ENCODE measurements around the gene NUBP2. TPM values are rescaled to one million over a fixed set of nuclear protein-coding genes. Genes with fewer than 3 reads are reported as not detected.

NUBP2 gene
- polyA plus RNA-seq, 2 of the 4 experiments (the other 2 are of a cell fraction) = 24.7 to 65.3 TPM

DNA sequence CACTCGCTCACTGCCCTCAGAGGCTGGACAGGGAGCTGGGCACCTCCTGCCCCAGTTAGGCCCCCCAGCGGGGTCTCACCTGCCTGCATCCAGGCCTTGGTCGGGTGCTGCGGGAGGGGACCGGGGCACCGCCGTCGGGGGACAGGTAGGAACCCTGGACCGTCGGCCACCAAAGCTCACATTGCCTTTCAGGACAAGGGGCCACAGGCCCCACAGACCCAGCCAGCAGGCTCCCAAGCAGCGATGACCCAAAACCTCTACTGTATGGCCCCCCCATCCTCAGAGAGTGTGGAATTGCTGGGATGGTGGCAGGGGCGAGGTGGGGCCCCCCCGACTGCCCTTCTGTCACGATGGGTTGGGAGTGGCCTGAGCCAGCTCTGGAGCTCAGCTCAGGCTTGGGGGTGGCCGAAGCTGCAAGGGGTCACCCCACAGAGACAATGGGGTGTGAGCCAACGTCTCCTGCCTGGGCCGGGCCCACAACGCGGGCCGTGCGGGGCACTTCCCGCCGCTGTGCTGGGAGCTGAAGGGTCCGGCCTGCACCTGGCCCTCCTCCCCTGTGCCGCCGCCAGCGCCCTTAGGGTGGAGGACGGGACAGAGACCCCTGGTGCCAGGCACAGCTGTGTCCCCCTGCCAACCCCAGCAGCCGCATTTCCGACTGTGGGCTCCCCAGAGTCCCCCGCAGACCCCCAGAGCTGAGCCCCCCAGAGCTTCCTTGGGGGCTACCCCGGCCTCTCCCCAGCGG lies 10.2 kb downstream of the NUBP2 start:
- WGBS (ENCODE audit: missing lambda C conversion rate) = 79% methylated on average over 7 of the region's 33 CpGs
- Histone ChIP-seq H3K27ac (no peak overlapping the region), H3K9me3 (peaks cover 4% of the 10 kb centered on the region; the same call in 1 of the 3 replicates), H3K4me1 (peaks cover 5% of the 10 kb centered on the region; the same call in 1 of the 3 replicates), H3K4me3 (no peak overlapping the region), H3K4me2 (no peak overlapping the region)
- DNase-seq (ENCODE audit: low read depth in 1 of 2, low spot score in 1 of 2) = no peak
- TF ChIP-seq FOSL2 (IDR thresholded peaks at IDR 0.05) = no peak
- no peak for TF ChIP-seq FOSL2 (CRISPR knock-in tag; IDR thresholded peaks at IDR 0.05)
- no peak for TF ChIP-seq KDM1A (IDR thresholded peaks at IDR 0.05; ENCODE audit: low read depth)
- TF ChIP-seq BHLHE40 (IDR thresholded peaks at IDR 0.05; ENCODE audit: low read depth, low read length) = no peak
- TF ChIP-seq HOXA7 (CRISPR knock-in tag; IDR thresholded peaks at IDR 0.05) = no peak
- no peak for TF ChIP-seq PHF8 (IDR thresholded peaks at IDR 0.05; ENCODE audit: borderline replicate concordance, low read depth)
- no peak for TF ChIP-seq RFX5 (IDR thresholded peaks at IDR 0.05)
- TF ChIP-seq RCOR1 (IDR thresholded peaks at IDR 0.05; ENCODE audit: low read depth, low read length) = no peak
- TF ChIP-seq TP53 (CRISPR knock-in tag; IDR thresholded peaks at IDR 0.05) = no peak
- no peak for FAIRE-seq
- no peak for ATAC-seq
- CTCF ChIA-PET = interaction anchor here (0.7 to 1.6 kb wide), 5 partner anchors 10 to 137 kb away, joined by 3 to 7 read pairs (median 4); partner anchors contain the start of genes MRPS34 and NUBP2
- POLR2A ChIA-PET = interaction anchor here (1.8 kb wide), 1 partner anchor 11 kb away, joined by 9 read pairs; the partner anchor contains the start of genes NUBP2 and SPSB3

DNA sequence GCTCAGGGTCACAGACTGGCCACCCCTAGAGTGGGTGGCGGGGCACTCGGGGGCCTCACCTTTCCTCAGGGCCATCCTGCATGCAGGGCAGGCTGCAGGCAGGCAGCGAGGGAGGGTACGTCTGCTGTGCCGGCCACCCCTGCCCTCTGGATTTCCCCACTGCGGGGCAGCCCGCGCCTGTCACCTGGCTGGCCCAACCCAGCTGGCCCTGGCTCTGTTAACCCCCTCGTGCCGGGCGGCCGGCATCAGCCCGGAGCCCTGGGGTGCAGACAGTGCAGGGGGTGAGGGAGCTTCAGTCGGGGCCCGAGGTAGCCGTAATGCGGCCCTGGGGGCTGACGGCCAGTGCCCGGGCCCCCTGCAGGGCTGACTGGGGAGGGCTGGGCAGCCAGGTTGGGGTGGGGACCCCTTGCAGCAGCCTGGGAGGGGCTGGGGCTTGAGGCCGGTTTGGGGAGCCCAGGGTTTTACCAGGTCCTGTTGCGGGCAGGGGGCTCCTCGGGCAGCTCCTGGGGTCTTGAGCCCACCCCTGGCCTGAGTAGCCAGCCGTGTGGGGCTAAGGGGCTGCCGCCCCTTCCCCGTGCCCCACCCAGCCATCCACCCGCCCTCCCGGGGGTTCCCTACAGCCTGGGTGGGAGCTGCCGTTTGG lies 10.9 kb downstream of the NUBP2 start, which contains the start of gene IGFALS:
Gene IGFALS (minus strand): TSS at position 128 of the 643 bp plus-strand sequence. CDS start 53 bp downstream, at position 75.
- H3K4me1 ChIP-seq = peaks cover 5% of the 10 kb centered on the region; the same call in 1 of the 3 replicates
- ChIA-PET POLR2A (interaction anchor here (1.8 kb wide), 1 partner anchor 11 kb away, joined by 9 read pairs; the partner anchor contains the start of genes NUBP2 and SPSB3), CTCF (interaction anchor here (1.1 to 1.6 kb wide), 4 partner anchors 11 to 30 kb away, joined by 3 to 7 read pairs (median 5); partner anchors contain the start of genes MRPS34 and NUBP2)
- H3K9me3 ChIP-seq = peaks cover 11% of the 10 kb centered on the region; the same call in 2 of the 3 replicates
- ATAC-seq = peak; percentile 19 to 28; a peak in 5 of 6 replicates
- WGBS (ENCODE audit: missing lambda C conversion rate) = 58% methylated on average over 8 of the region's 28 CpGs
- H3K27ac ChIP-seq = no peak within 1 kb of the TSS
- no peak within 1 kb of the TSS for H3K4me3 ChIP-seq
- FAIRE-seq = no peak
- H3K4me2 ChIP-seq = no peak within 1 kb of the TSS
- DNase-seq (ENCODE audit: low read depth in 1 of 2, low spot score in 1 of 2) = no peak
- TF ChIP-seq RAD21 (conservative IDR thresholded peaks at IDR 0.05 in 1 of 2, IDR thresholded peaks at IDR 0.05 in 1 of 2) = no peak
- TF ChIP-seq MAFK (IDR thresholded peaks at IDR 0.05; ENCODE audit: partially characterized antibody) = no peak
- no peak for TF ChIP-seq CBX8 (IDR thresholded peaks at IDR 0.05)
- TF ChIP-seq, protein P1, sequence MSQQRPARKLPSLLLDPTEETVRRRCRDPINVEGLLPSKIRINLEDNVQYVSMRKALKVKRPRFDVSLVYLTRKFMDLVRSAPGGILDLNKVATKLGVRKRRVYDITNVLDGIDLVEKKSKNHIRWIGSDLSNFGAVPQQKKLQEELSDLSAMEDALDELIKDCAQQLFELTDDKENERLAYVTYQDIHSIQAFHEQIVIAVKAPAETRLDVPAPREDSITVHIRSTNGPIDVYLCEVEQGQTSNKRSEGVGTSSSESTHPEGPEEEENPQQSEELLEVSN (IDR thresholded peaks at IDR 0.05; ENCODE audit: borderline replicate concordance, low read depth) = no peak
- no peak for TF ChIP-seq POLR2A (IDR thresholded peaks at IDR 0.05; ENCODE audit: low read length)
- TF ChIP-seq CEBPB (IDR thresholded peaks at IDR 0.05) = no peak
- no peak for TF ChIP-seq SMC3 (IDR thresholded peaks at IDR 0.05)

DNA sequence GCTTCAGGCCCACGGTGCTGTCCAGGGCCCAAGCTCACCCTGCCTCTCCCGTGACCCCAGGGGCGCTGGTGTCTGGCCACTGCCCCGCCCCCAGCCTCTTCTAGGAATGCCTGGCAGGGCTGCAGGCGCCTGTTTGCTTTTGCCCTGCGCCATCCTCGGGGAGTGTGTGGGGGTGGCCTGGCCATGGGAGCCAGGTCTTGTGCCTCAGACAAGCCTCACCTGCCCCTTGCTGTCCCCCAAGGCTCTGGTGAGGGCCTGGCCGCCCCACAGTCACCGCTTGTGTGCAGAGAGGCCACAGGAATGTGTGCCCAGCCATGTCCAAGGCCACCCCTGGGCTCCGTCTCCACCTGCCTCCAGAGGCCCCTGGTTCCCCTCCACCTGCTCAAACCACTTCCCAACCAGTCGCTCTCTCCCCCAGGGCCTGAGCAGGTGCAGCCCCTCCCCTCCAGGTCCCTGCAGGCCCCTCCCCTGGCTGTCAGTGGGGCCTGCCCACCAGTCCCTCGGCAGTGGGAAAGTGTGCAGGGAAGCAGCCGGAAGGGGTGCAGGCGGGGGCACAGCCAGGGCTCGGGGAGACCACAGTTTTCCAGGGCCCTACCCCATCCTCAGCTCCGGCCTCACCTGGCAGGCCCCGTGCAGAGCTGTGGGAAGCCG lies 11.6 kb downstream of the NUBP2 start:
- ATAC-seq = peak; percentile 17 to 35; a peak in 4 of 6 replicates
- FAIRE-seq = no peak
- TF ChIP-seq HOXA7 (CRISPR knock-in tag; IDR thresholded peaks at IDR 0.05) (no peak), KDM5A (IDR thresholded peaks at IDR 0.05) (no peak), JUN (IDR thresholded peaks at IDR 0.05) (no peak), RNF2 (IDR thresholded peaks at IDR 0.05; ENCODE audit: borderline replicate concordance, low read depth) (no peak), PHF8 (IDR thresholded peaks at IDR 0.05; ENCODE audit: borderline replicate concordance, low read depth) (no peak), CBX2 (IDR thresholded peaks at IDR 0.05; ENCODE audit: borderline replicate concordance, low read depth) (no peak), CHD2 (IDR thresholded peaks at IDR 0.05; ENCODE audit: low read length, partially characterized antibody) (no peak), MAZ (IDR thresholded peaks at IDR 0.05; ENCODE audit: borderline replicate concordance, low read depth, low read length) (no peak), MAFK (IDR thresholded peaks at IDR 0.05; ENCODE audit: partially characterized antibody) (no peak), EHMT2 (IDR thresholded peaks at IDR 0.05; ENCODE audit: low read depth) (no peak), ZNF302 (CRISPR knock-in tag; IDR thresholded peaks at IDR 0.05) (no peak), RFX5 (IDR thresholded peaks at IDR 0.05) (no peak)
- TF ChIP-seq, protein P2, sequence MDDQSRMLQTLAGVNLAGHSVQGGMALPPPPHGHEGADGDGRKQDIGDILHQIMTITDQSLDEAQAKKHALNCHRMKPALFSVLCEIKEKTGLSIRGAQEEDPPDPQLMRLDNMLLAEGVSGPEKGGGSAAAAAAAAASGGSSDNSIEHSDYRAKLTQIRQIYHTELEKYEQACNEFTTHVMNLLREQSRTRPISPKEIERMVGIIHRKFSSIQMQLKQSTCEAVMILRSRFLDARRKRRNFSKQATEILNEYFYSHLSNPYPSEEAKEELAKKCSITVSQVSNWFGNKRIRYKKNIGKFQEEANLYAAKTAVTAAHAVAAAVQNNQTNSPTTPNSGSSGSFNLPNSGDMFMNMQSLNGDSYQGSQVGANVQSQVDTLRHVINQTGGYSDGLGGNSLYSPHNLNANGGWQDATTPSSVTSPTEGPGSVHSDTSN (IDR thresholded peaks at IDR 0.05) = no peak
- TF ChIP-seq, protein P3, sequence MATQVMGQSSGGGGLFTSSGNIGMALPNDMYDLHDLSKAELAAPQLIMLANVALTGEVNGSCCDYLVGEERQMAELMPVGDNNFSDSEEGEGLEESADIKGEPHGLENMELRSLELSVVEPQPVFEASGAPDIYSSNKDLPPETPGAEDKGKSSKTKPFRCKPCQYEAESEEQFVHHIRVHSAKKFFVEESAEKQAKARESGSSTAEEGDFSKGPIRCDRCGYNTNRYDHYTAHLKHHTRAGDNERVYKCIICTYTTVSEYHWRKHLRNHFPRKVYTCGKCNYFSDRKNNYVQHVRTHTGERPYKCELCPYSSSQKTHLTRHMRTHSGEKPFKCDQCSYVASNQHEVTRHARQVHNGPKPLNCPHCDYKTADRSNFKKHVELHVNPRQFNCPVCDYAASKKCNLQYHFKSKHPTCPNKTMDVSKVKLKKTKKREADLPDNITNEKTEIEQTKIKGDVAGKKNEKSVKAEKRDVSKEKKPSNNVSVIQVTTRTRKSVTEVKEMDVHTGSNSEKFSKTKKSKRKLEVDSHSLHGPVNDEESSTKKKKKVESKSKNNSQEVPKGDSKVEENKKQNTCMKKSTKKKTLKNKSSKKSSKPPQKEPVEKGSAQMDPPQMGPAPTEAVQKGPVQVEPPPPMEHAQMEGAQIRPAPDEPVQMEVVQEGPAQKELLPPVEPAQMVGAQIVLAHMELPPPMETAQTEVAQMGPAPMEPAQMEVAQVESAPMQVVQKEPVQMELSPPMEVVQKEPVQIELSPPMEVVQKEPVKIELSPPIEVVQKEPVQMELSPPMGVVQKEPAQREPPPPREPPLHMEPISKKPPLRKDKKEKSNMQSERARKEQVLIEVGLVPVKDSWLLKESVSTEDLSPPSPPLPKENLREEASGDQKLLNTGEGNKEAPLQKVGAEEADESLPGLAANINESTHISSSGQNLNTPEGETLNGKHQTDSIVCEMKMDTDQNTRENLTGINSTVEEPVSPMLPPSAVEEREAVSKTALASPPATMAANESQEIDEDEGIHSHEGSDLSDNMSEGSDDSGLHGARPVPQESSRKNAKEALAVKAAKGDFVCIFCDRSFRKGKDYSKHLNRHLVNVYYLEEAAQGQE (IDR thresholded peaks at IDR 0.05) = no peak

More for the DNA sequence above, 11.6 kb downstream of the NUBP2 start:
- peaks cover 17% of the 10 kb centered on the region; the same call in 2 of the 3 replicates for H3K9me3 ChIP-seq
- peaks cover 5% of the 10 kb centered on the region; the same call in 1 of the 3 replicates for H3K4me1 ChIP-seq
- 81% methylated on average over 8 of the region's 18 CpGs for WGBS (ENCODE audit: missing lambda C conversion rate)
- ChIA-PET POLR2A (interaction anchor here (1.8 kb wide), 1 partner anchor 12 kb away, joined by 9 read pairs; the partner anchor contains the start of genes NUBP2 and SPSB3), CTCF (interaction anchor here (1.6 kb wide), 1 partner anchor 21 kb away, joined by 6 read pairs; the partner anchor contains the start of gene MRPS34)
- no peak overlapping the region for H3K4me3 ChIP-seq
- no peak overlapping the region for H3K27ac ChIP-seq
- no peak for DNase-seq (ENCODE audit: low read depth in 1 of 2, low spot score in 1 of 2)
- no peak overlapping the region for H3K4me2 ChIP-seq

All from A549 (cell line).